GM12878 (cell line): ENCODE data around the gene PPFIA3. TPM values are rescaled to one million over a fixed set of nuclear protein-coding genes. Genes with fewer than 3 reads are reported as not detected.
A peak's percentile ranks its signal among the peaks of the same experiment; 100 is the strongest.

Experiments used
- CBFB ChIP-seq: IDR thresholded peaks from 2 replicates; pipeline ENCODE4 v1.6.1; 2016; ENCODE audit warnings: antibody characterized with exemption, low read depth
- CUX1 ChIP-seq: IDR thresholded peaks from 2 replicates; pipeline ENCODE4 v1.6.1; 2012; ENCODE audit warnings: improper control_type of control experiment, low read depth, low read length; ENCODE audit not compliant: insufficient replicate concordance
- FOXK2 ChIP-seq: fragments of 450-650 bp; IDR thresholded peaks from 2 replicates; pipeline ENCODE4 v1.6.1; 2017; ENCODE audit warnings: mild to moderate bottlenecking, moderate library complexity
- HDAC6 ChIP-seq: fragments of 200-600 bp; sonication (generic); IDR thresholded peaks from one replicate; pipeline ENCODE4 v1.8.0; 2017; ENCODE audit warnings: antibody characterized with exemption; ENCODE audit not compliant: unreplicated experiment
- JUNB ChIP-seq: IDR thresholded peaks from 2 replicates; pipeline ENCODE4 v1.6.1; 2016; ENCODE audit warnings: antibody characterized with exemption, mild to moderate bottlenecking
- KLF5 ChIP-seq: fragments of 450-650 bp; IDR thresholded peaks from 2 replicates; pipeline ENCODE4 v1.6.1; 2014; ENCODE audit warnings: mild to moderate bottlenecking; ENCODE audit not compliant: partially characterized antibody
- MEF2B ChIP-seq: fragments of 450-650 bp; IDR thresholded peaks from 2 replicates; pipeline ENCODE4 v1.6.1; 2018; ENCODE audit warnings: mild to moderate bottlenecking, moderate library complexity; ENCODE audit not compliant: partially characterized antibody, poor library complexity, severe bottlenecking
- MLLT1 ChIP-seq: fragments of 450-650 bp; IDR thresholded peaks from 2 replicates; pipeline ENCODE4 v1.6.1; 2016; ENCODE audit warnings: mild to moderate bottlenecking
- NFIC ChIP-seq: IDR thresholded peaks from 2 replicates; pipeline ENCODE4 v1.6.1; 2012; ENCODE audit warnings: low read depth, mild to moderate bottlenecking, inconsistent platforms, low read length, moderate library complexity
- SIX5 ChIP-seq: IDR thresholded peaks from 2 replicates; pipeline ENCODE4 v1.6.1; 2011; ENCODE audit warnings: mild to moderate bottlenecking, low read depth, low read length, moderate library complexity; ENCODE audit not compliant: severe bottlenecking
- SMAD1 ChIP-seq: fragments of 450-650 bp; IDR thresholded peaks from 2 replicates; pipeline ENCODE4 v1.6.1; 2018; ENCODE audit warnings: mild to moderate bottlenecking, low read depth; ENCODE audit not compliant: partially characterized antibody
- SMARCA5 ChIP-seq: fragments of 450-650 bp; IDR thresholded peaks from 2 replicates; pipeline ENCODE4 v1.6.1; 2017; ENCODE audit warnings: mild to moderate bottlenecking
- TCF3 ChIP-seq: IDR thresholded peaks from 2 replicates; pipeline ENCODE4 v1.6.1; 2012; ENCODE audit warnings: low read depth, mild to moderate bottlenecking, low read length, borderline replicate concordance; ENCODE audit not compliant: insufficient read depth
- YY1 ChIP-seq: IDR thresholded peaks from 2 replicates; pipeline ENCODE4 v1.6.1; 2011; ENCODE audit warnings: low read depth, mild to moderate bottlenecking, low read length
- ZNF217 ChIP-seq: fragments of 450-650 bp; IDR thresholded peaks from 2 replicates; pipeline ENCODE4 v1.6.1; 2017; ENCODE audit warnings: antibody characterized with exemption, mild to moderate bottlenecking
- polyA plus RNA-seq, 11 experiments: library from polyadenylated mRNA; depleted of rRNA in 4 of 11; unstranded in 6 of 11; stranded (reverse) in 5 of 11; fragments of >200 nt; fragmentation: Nextera tagmentation in 4 of 11; fragmentation: Illumina TruSeq in 1 of 11; extraction: Ambion mirVana in 4 of 11; extraction: Trizol in 1 of 11; gene quantifications; 1 replicate in 1 of 11; 2 replicates in 10 of 11; pipeline versions ENCODE4 v1.2.1 to v1.2.3, GENCODE V29; 2011 to 2016; ENCODE audit warnings: inconsistent platforms in 2 of 11, missing spikeins in 2 of 11, low read depth in 1 of 11
- total RNA-seq, 4 experiments: library from RNA; depleted of rRNA in 3 of 4; stranded (reverse); fragments of >200 nt in 3 of 4; fragmentation: Illumina TruSeq in 1 of 4; extraction: Trizol in 1 of 4; gene quantifications; 2 replicates each; pipeline versions ENCODE4 v1.2.1 to v1.2.3, GENCODE V29; 2013 to 2021
- TF ChIP-seq, protein P1 (sequence below): IDR thresholded peaks from 2 replicates; pipeline ENCODE4 v1.6.1; 2011; ENCODE audit warnings: borderline replicate concordance, low read depth, mild to moderate bottlenecking, moderate library complexity, low read length; ENCODE audit not compliant: insufficient read depth, poor library complexity, severe bottlenecking
- TF ChIP-seq, protein P2 (sequence below): fragments of 450-650 bp; IDR thresholded peaks from 2 replicates; pipeline ENCODE4 v1.6.1; 2017; ENCODE audit warnings: mild to moderate bottlenecking, low read depth, inconsistent platforms; ENCODE audit not compliant: poor library complexity, severe bottlenecking

PPFIA3 gene
- total and polyA plus RNA-seq, 10 of the 15 experiments (the other 5 are each of a cell fraction or from before 2014, with no cell fraction given) = 0.11 to 1.7 (median 0.73) TPM; not detected in 3

GRCh38 chr19:49085020-49085867, 34.1 kb upstream of the PPFIA3 start, which contains the start of gene SNRNP70 (continued):
- TF ChIP-seq HDAC6 (peak; percentile 70), SMAD1 (no peak), CBFB (peak; percentile 82), SMARCA5 (0 out of 2 replicates have a peak, but pooled peaks have one; percentile 53), FOXK2 (peak; percentile 39; the same call in 1 of the 2 replicates), ZNF217 (0 out of 2 replicates have a peak, but pooled peaks have one; percentile 44), SIX5 (no peak), TCF3 (0 out of 2 replicates have a peak, but pooled peaks have one; percentile 60), YY1 (peak; percentile 66; the same call in 1 of the 2 replicates), MLLT1 (peak; percentile 65), JUNB (no peak), CUX1 (peak; percentile 55), MEF2B (peak; percentile 24), NFIC (no peak), KLF5 (peak; percentile 92)
- TF ChIP-seq, protein P1, sequence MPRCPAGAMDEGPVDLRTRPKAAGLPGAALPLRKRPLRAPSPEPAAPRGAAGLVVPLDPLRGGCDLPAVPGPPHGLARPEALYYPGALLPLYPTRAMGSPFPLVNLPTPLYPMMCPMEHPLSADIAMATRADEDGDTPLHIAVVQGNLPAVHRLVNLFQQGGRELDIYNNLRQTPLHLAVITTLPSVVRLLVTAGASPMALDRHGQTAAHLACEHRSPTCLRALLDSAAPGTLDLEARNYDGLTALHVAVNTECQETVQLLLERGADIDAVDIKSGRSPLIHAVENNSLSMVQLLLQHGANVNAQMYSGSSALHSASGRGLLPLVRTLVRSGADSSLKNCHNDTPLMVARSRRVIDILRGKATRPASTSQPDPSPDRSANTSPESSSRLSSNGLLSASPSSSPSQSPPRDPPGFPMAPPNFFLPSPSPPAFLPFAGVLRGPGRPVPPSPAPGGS = no peak
- TF ChIP-seq, protein P2, sequence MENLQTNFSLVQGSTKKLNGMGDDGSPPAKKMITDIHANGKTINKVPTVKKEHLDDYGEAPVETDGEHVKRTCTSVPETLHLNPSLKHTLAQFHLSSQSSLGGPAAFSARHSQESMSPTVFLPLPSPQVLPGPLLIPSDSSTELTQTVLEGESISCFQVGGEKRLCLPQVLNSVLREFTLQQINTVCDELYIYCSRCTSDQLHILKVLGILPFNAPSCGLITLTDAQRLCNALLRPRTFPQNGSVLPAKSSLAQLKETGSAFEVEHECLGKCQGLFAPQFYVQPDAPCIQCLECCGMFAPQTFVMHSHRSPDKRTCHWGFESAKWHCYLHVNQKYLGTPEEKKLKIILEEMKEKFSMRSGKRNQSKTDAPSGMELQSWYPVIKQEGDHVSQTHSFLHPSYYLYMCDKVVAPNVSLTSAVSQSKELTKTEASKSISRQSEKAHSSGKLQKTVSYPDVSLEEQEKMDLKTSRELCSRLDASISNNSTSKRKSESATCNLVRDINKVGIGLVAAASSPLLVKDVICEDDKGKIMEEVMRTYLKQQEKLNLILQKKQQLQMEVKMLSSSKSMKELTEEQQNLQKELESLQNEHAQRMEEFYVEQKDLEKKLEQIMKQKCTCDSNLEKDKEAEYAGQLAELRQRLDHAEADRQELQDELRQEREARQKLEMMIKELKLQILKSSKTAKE = no peak
